Measurements from ENCODE around the gene HJURP.

The HJURP gene

DNA sequence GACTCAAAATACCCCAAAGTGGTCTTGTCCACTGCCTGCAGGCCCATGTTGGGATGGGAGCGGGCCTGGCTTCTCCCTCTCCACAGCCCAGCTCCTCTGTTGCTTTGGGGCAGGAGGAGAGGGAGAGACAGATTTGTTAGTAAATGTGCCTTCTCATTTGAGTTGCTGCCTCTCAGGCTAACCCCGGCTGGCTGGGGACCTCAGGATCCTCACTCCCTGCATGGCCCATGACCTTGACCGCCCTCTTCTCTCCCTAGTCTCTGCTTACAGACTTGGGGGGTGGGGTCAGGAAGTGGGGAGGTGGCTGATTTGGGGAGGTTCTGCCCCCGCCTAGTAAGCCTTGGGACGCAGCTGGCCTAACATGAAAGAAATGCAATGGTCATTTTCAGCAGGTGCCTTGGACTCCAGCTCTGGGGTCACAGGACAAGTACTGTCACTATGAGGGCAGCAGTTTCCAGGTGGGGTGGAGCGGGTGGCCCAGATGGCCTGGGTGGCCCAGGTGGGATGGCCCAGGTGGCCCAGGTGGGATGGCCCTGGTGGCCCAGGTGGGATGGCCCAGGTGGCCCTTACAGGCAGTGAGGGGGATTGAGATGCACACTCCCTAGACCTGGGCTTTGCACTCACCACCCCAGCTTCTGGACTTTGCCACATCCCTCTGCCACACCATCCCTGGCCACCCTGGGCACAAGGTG lies 24.1 kb downstream of the HJURP start:
- Histone ChIP-seq H2AFZ (ENCODE audit: low read length, unreplicated experiment) (no peak overlapping the region), H3K79me2 (ENCODE audit: control insufficient read depth, insufficient read depth, low read length, unreplicated experiment) (no peaks in the 10 kb centered on the region), H3K4me3 (ENCODE audit: low read depth, low read length) (no peak overlapping the region), H3K4me1 (ENCODE audit: control insufficient read depth, insufficient read depth, low read length, unreplicated experiment) (no peaks in the 10 kb centered on the region), H3K27ac (ENCODE audit: low read depth, low read length) (no peak overlapping the region), H3K27me3 (ENCODE audit: insufficient read depth, low read length) (no peaks in the 10 kb centered on the region), H3K36me3 (ENCODE audit: insufficient read depth, low read length) (no peaks in the 10 kb centered on the region)

DNA sequence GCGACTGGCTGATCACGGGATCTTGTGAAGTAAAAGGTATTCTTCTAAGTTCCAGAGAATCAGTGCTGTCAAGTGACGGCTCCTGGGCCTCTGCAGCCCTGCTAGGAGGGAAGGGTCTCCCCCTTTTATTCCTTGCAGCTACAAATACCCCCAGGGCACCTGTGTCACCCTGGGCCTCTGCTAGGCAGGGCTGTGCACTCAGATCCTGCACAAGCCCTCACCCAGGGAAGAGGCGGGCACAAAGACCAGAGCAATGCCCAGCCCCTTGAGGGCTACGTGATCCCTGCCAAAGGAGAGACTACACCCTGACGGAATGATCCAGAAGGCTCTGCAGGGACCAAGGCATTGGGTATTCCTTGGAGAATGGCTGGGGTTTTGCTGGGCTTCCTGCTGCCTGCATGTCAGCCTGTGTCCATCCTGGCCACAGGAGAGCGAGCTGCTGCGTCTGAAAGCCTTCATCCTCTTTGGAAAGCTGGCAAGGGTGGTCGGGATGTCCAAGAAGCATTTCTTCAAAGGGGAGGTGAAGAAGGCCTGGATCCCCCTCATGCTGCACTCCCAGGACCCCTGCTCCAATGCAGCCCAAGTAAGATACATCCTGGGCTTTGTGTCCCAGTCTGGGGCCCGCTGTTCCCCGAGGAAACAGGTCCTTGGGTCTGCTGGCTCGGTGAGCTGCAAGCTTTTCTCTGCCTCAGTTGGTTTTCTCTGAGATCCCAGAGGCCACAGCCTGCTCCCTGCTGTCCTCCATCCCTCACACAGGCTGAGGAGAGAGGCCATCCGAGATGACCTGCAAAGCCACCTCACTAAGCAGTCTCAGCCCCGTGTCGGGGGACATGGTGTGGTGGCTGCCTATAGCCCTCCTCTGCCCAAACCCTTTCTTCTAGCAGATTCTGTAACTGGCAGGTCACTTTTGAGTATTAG lies 24.9 kb downstream of the HJURP start:
- no peaks in the 10 kb centered on the region for H3K36me3 ChIP-seq (ENCODE audit: insufficient read depth, low read length)
- H3K27ac ChIP-seq (ENCODE audit: low read depth, low read length): no peak overlapping the region
- H3K4me1 ChIP-seq (ENCODE audit: control insufficient read depth, insufficient read depth, low read length, unreplicated experiment): no peaks in the 10 kb centered on the region
- no peak overlapping the region for H3K4me3 ChIP-seq (ENCODE audit: low read depth, low read length)
- H3K27me3 ChIP-seq (ENCODE audit: insufficient read depth, low read length): no peaks in the 10 kb centered on the region
- no peaks in the 10 kb centered on the region for H3K79me2 ChIP-seq (ENCODE audit: control insufficient read depth, insufficient read depth, low read length, unreplicated experiment)
- no peak overlapping the region for H2AFZ ChIP-seq (ENCODE audit: low read length, unreplicated experiment)

DNA sequence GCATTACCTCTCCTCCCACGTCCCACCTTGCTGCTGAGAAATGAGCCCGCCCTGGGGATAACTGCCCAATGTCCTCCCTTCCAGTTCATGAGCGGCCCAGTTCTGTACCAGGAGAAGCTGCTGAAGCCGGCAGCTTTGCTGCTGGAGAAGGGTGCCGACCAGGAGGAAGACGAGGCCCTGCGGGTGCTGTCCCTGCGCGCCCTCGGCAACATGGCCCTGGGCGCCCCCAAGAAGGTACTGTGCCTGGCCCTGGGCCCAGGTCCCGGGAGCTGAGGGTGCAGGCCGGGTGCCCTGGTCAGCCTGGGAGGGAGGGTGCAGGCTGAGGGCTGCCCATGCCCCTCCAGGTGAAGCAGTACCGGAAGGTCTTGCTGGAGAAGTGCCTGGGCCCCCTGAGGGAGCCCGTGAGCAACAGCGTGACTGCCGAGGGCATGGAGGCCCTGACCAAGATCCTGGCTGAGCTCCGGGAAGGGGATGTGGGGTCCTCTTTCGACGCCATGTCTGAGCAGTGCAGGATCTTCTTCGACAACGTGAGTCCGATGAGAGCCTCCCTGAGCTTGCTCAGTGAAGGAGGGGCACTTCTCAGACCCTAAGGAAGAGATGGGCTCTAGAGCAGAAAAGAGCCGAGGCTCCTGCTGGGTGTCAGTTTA lies 25.7 kb downstream of the HJURP start:
- Histone ChIP-seq H3K4me1 (ENCODE audit: control insufficient read depth, insufficient read depth, low read length, unreplicated experiment) (no peaks in the 10 kb centered on the region), H2AFZ (ENCODE audit: low read length, unreplicated experiment) (no peak overlapping the region)

DNA sequence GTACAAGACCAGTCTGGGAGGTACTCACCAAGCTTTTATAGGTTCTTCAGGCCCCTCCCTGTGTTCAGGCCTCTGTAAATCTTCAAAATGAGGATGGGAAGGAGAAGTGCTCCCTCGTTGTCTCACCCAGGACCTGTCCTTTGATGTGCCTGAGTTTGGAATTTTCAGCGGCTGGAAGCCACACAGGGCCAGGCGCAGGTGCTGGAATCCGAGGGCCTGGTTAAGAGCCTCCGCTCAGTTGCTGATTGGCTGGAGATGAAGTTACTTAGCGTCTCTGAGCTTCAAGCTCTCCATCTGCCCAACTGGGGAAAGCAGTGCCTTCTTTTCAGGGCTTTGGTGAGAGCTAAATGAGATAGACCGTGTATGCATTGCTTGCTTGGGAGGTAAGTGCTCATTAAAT lies 30.0 kb downstream of the HJURP start:
- no peak overlapping the region for H3K27ac ChIP-seq (ENCODE audit: low read depth, low read length)
- no peaks in the 10 kb centered on the region; the same call in 1 of the 2 replicates for H3K27me3 ChIP-seq (ENCODE audit: insufficient read depth, low read length)
- no peak overlapping the region for H3K4me3 ChIP-seq (ENCODE audit: low read depth, low read length)

More for the DNA sequence above, 25.7 kb downstream of the HJURP start:
- Histone ChIP-seq H3K36me3 (ENCODE audit: insufficient read depth, low read length) (no peaks in the 10 kb centered on the region), H3K79me2 (ENCODE audit: control insufficient read depth, insufficient read depth, low read length, unreplicated experiment) (no peaks in the 10 kb centered on the region), H3K27ac (ENCODE audit: low read depth, low read length) (no peak overlapping the region), H3K4me3 (ENCODE audit: low read depth, low read length) (no peak overlapping the region), H3K27me3 (ENCODE audit: insufficient read depth, low read length) (no peaks in the 10 kb centered on the region)

DNA sequence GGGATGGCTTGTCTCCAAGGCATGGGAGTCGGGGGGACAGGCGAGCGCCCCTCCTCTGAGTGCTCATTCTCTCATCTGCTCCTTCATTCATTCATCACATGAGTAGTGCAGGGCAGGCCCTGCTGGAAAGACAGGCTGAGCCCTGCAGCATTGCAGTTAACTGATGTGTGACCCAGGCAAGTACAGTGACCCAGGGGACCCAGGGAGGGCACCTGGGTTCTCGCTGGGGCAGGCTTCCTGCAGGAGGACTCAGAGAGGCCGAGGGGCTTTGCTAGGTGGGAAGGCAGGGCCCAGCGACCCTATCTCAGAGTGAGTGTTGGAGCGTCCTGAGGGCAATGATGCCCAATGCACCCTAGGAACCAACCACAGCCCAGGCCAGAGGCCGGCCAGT lies 30.6 kb downstream of the HJURP start:
- H3K27ac ChIP-seq (ENCODE audit: low read depth, low read length): no peak overlapping the region
- no peaks in the 10 kb centered on the region for H3K79me2 ChIP-seq (ENCODE audit: control insufficient read depth, insufficient read depth, low read length, unreplicated experiment)

More for the DNA sequence above, 30.0 kb downstream of the HJURP start:
- Histone ChIP-seq H2AFZ (ENCODE audit: low read length, unreplicated experiment) (no peak overlapping the region), H3K79me2 (ENCODE audit: control insufficient read depth, insufficient read depth, low read length, unreplicated experiment) (no peaks in the 10 kb centered on the region), H3K36me3 (ENCODE audit: insufficient read depth, low read length) (no peaks in the 10 kb centered on the region), H3K4me1 (ENCODE audit: control insufficient read depth, insufficient read depth, low read length, unreplicated experiment) (no peaks in the 10 kb centered on the region)

DNA sequence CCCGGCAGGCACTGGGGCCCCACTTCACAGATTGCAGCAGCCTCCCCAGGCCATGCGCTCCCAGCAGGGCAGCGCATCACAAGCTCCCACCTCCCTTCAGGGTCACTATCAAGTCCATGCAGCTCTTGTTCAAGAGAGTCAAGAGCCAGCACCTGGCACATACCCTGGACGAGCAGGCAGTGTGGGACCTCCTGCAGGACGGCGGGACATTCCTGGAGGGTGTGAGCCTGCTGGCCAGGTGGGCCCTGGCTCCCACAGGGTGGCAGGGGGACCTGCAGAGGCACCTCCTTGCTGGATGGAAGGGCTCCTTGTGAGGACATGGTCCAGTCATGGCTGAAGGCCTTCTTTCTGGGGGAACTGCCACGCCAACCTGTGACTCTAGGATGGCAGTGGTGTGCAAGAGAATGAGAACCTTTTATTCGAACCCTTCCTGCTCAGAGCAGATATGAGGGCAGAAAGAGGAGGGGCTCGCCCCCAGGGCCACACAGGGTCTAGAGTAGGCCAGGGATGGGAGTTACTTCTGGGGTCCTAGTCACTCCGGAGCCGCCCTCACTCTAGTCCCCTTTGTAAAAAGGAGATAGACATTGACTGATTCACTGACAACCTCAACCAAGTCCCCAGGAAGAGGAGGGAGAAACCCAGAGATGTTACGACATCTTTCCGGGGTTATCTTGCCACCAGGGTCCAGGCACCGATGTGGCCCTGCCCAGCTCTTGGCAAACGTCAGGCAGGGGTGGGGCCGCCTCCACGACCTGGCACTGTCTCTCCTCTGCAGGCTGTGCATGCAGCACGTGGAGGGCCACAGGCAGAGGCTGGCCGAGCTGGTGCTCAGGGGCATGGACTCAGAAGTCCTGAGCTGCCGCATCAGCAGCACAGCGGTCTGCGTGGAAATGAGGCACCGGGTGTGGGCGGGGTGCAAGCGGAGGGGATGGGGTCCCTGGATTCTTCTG lies 31.3 kb downstream of the HJURP start:
- Histone ChIP-seq H3K79me2 (ENCODE audit: control insufficient read depth, insufficient read depth, low read length, unreplicated experiment) (no peaks in the 10 kb centered on the region), H2AFZ (ENCODE audit: low read length, unreplicated experiment) (no peak overlapping the region), H3K4me3 (ENCODE audit: low read depth, low read length) (no peak overlapping the region), H3K4me1 (ENCODE audit: control insufficient read depth, insufficient read depth, low read length, unreplicated experiment) (no peaks in the 10 kb centered on the region), H3K36me3 (ENCODE audit: insufficient read depth, low read length) (no peaks in the 10 kb centered on the region), H3K27ac (ENCODE audit: low read depth, low read length) (no peak overlapping the region), H3K27me3 (ENCODE audit: insufficient read depth, low read length) (no peaks in the 10 kb centered on the region; the same call in 1 of the 2 replicates)

More for the DNA sequence above, 30.6 kb downstream of the HJURP start:
- Histone ChIP-seq H2AFZ (ENCODE audit: low read length, unreplicated experiment) (no peak overlapping the region), H3K27me3 (ENCODE audit: insufficient read depth, low read length) (no peaks in the 10 kb centered on the region; the same call in 1 of the 2 replicates), H3K4me1 (ENCODE audit: control insufficient read depth, insufficient read depth, low read length, unreplicated experiment) (no peaks in the 10 kb centered on the region), H3K36me3 (ENCODE audit: insufficient read depth, low read length) (no peaks in the 10 kb centered on the region), H3K4me3 (ENCODE audit: low read depth, low read length) (no peak overlapping the region)

DNA sequence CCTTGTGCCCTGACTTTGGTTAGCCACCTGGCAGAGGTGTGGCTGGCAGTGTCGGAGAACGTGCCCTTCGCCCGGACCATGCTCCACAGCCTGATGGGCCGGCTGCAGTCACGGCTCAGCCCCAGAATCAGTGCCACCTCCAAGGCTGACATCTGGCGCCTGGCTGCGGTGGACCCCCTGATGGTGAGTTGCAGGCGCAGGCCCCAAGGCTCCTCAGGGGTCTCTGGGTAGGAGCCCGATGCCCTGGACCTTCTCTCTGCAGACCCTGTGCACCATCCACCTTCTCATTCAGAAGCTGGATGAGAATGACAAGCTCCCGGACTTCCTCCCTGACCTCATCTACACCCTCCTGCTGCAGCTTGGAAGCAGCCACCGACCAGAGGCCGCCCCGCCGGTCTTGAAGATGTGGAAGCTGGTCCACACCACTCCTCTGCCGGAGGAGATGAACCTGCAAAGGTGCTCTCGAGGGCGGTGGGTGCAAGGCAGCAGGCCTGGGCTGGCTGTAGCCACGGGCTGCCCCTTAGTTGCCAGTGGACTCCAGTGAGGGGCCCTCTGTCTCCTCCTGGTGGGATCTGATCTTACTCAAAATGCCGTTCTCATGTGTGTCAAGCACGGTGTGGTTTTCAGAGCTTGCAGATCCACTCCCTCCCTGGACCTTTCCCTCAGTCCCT lies 32.1 kb downstream of the HJURP start:
- Histone ChIP-seq H3K4me3 (ENCODE audit: low read depth, low read length) (no peak overlapping the region), H3K27me3 (ENCODE audit: insufficient read depth, low read length) (no peaks in the 10 kb centered on the region; the same call in 1 of the 2 replicates), H3K79me2 (ENCODE audit: control insufficient read depth, insufficient read depth, low read length, unreplicated experiment) (no peaks in the 10 kb centered on the region), H3K27ac (ENCODE audit: low read depth, low read length) (no peak overlapping the region), H3K36me3 (ENCODE audit: insufficient read depth, low read length) (no peaks in the 10 kb centered on the region), H2AFZ (ENCODE audit: low read length, unreplicated experiment) (no peak overlapping the region), H3K4me1 (ENCODE audit: control insufficient read depth, insufficient read depth, low read length, unreplicated experiment) (peaks cover 1% of the 10 kb centered on the region)

DNA sequence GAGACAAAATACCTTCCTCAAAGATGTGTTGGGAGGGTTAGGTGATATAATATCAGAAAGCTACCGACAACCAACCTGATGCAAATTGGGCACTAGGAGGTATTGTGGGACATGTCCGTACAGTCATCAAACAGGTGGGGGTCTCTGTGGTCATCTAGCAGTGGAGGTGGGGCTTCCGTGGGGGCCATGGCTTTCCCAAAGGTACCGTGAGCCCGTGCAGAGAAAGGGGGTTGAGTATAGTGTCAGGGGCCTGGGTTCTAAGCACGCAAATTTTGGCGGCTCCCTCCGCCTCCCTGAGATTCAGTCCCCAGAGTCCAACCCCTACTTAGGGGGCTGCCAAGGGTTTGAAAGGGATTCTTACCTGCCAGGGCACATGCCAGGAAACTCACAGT lies 32.6 kb downstream of the HJURP start:
- no peaks in the 10 kb centered on the region for H3K36me3 ChIP-seq (ENCODE audit: insufficient read depth, low read length)
- H2AFZ ChIP-seq (ENCODE audit: low read length, unreplicated experiment): no peak overlapping the region
- H3K79me2 ChIP-seq (ENCODE audit: control insufficient read depth, insufficient read depth, low read length, unreplicated experiment): no peaks in the 10 kb centered on the region
- H3K4me1 ChIP-seq (ENCODE audit: control insufficient read depth, insufficient read depth, low read length, unreplicated experiment): peaks cover 4% of the 10 kb centered on the region
- H3K27ac ChIP-seq (ENCODE audit: low read depth, low read length): no peak overlapping the region
- H3K4me3 ChIP-seq (ENCODE audit: low read depth, low read length): no peak overlapping the region
- no peaks in the 10 kb centered on the region; the same call in 1 of the 2 replicates for H3K27me3 ChIP-seq (ENCODE audit: insufficient read depth, low read length)

DNA sequence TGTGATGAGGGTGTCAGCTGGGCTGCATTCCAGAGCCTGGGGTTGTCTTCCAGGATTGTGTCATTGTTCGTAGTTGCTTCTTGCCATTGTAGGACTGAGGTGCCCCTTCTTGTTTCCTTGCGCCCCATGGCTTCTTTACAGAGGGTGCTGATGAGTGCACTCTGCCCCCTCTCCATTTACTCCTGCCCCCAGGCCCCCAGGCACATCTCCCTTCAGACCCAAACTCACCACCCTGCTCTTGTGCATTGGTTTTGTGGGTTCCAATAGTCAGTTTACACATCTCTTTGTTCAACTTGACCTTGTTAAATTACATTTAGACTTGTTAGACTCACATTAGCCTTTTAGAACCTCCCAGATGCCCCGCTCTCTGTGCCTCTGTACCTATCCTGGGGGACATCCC lies 33.1 kb downstream of the HJURP start:
- H3K36me3 ChIP-seq (ENCODE audit: insufficient read depth, low read length): no peaks in the 10 kb centered on the region
- H2AFZ ChIP-seq (ENCODE audit: low read length, unreplicated experiment): no peak overlapping the region
- H3K27ac ChIP-seq (ENCODE audit: low read depth, low read length): no peak overlapping the region
- peaks cover 4% of the 10 kb centered on the region for H3K4me1 ChIP-seq (ENCODE audit: control insufficient read depth, insufficient read depth, low read length, unreplicated experiment)
- H3K4me3 ChIP-seq (ENCODE audit: low read depth, low read length): no peak overlapping the region
- no peaks in the 10 kb centered on the region; the same call in 1 of the 2 replicates for H3K27me3 ChIP-seq (ENCODE audit: insufficient read depth, low read length)
- no peaks in the 10 kb centered on the region for H3K79me2 ChIP-seq (ENCODE audit: control insufficient read depth, insufficient read depth, low read length, unreplicated experiment)
